ENCODE measurements around the gene PDE8A. TPM values are rescaled to one million over a fixed set of nuclear protein-coding genes. Genes with fewer than 3 reads are reported as not detected.

The PDE8A gene
- total and polyA plus RNA-seq, 2 experiments from 2014 or later: 5.6 to 7.5 TPM

DNA sequence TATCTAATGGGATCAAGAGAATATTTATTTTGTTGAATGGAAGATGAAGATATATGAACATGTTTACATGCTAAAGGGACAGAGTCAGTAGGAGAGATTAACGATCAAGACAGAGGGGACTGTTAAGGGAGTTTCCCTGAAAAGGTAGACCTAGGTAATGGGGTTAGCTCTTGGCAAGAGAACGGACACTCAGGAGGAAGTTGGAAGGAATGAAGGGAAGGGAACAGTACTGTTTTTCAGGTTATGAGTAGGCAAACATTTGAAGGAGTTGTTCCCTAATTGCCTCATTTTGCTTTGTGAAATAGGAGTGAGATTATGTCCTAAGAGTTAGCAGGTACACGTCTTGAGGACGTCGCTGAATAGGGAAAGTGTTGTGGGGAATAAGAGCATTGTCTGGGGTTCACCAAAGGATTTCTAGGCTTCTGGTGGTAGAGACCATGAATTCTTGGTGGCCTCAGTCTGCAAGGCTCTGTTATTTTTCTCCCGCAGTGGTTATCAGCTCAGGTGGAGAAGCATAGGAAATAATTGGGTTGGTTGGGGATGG, 41.3 kb downstream of the PDE8A start:
- Histone ChIP-seq H4K20me1 (replicated peaks; ENCODE audit: insufficient read depth) (no peaks in the 10 kb centered on the region), H3K4me3 (no peak overlapping the region), H2AFZ (no peak overlapping the region), H3K27ac (ENCODE audit: low read depth) (no peak overlapping the region), H3K4me2 (no peak overlapping the region), H3K79me2 (replicated peaks; ENCODE audit: insufficient read depth) (peaks cover 27% of the 10 kb centered on the region), H3K4me1 (ENCODE audit: insufficient read depth) (peaks cover 19% of the 10 kb centered on the region; the same call in 1 of the 2 replicates), H3K27me3 (ENCODE audit: insufficient read depth) (no peaks in the 10 kb centered on the region), H3F3A (replicated peaks; ENCODE audit: low read depth) (no peaks in the 10 kb centered on the region), H3K36me3 (ENCODE audit: insufficient read depth) (no peaks in the 10 kb centered on the region), H3K9me2 (ENCODE audit: insufficient read depth) (no peaks in the 10 kb centered on the region)
- TF ChIP-seq, protein P1, sequence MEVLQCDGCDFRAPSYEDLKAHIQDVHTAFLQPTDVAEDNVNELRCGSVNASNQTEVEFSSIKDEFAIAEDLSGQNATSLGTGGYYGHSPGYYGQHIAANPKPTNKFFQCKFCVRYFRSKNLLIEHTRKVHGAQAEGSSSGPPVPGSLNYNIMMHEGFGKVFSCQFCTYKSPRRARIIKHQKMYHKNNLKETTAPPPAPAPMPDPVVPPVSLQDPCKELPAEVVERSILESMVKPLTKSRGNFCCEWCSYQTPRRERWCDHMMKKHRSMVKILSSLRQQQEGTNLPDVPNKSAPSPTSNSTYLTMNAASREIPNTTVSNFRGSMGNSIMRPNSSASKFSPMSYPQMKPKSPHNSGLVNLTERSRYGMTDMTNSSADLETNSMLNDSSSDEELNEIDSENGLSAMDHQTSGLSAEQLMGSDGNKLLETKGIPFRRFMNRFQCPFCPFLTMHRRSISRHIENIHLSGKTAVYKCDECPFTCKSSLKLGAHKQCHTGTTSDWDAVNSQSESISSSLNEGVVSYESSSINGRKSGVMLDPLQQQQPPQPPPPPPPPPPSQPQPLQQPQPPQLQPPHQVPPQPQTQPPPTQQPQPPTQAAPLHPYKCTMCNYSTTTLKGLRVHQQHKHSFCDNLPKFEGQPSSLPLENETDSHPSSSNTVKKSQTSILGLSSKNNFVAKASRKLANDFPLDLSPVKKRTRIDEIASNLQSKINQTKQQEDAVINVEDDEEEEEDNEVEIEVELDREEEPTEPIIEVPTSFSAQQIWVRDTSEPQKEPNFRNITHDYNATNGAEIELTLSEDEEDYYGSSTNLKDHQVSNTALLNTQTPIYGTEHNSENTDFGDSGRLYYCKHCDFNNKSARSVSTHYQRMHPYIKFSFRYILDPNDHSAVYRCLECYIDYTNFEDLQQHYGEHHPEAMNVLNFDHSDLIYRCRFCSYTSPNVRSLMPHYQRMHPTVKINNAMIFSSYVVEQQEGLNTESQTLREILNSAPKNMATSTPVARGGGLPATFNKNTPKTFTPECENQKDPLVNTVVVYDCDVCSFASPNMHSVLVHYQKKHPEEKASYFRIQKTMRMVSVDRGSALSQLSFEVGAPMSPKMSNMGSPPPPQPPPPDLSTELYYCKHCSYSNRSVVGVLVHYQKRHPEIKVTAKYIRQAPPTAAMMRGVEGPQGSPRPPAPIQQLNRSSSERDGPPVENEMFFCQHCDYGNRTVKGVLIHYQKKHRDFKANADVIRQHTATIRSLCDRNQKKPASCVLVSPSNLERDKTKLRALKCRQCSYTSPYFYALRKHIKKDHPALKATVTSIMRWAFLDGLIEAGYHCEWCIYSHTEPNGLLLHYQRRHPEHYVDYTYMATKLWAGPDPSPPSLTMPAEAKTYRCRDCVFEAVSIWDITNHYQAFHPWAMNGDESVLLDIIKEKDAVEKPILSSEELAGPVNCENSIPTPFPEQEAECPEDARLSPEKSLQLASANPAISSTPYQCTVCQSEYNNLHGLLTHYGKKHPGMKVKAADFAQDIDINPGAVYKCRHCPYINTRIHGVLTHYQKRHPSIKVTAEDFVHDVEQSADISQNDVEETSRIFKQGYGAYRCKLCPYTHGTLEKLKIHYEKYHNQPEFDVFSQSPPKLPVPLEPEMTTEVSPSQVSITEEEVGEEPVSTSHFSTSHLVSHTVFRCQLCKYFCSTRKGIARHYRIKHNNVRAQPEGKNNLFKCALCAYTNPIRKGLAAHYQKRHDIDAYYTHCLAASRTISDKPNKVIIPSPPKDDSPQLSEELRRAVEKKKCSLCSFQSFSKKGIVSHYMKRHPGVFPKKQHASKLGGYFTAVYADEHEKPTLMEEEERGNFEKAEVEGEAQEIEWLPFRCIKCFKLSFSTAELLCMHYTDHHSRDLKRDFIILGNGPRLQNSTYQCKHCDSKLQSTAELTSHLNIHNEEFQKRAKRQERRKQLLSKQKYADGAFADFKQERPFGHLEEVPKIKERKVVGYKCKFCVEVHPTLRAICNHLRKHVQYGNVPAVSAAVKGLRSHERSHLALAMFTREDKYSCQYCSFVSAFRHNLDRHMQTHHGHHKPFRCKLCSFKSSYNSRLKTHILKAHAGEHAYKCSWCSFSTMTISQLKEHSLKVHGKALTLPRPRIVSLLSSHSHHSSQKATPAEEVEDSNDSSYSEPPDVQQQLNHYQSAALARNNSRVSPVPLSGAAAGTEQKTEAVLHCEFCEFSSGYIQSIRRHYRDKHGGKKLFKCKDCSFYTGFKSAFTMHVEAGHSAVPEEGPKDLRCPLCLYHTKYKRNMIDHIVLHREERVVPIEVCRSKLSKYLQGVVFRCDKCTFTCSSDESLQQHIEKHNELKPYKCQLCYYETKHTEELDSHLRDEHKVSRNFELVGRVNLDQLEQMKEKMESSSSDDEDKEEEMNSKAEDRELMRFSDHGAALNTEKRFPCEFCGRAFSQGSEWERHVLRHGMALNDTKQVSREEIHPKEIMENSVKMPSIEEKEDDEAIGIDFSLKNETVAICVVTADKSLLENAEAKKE (CRISPR knock-in tag; IDR thresholded peaks at IDR 0.05): no peak
- no peak for TF ChIP-seq ZNF331 (CRISPR knock-in tag; IDR thresholded peaks at IDR 0.05; ENCODE audit: low read depth)
- TF ChIP-seq JUNB (IDR thresholded peaks at IDR 0.05; ENCODE audit: unreplicated experiment): no peak
- no peak for TF ChIP-seq EZH2phosphoT487 (IDR thresholded peaks at IDR 0.05; ENCODE audit: unreplicated experiment)
- TF ChIP-seq EZH2 (IDR thresholded peaks at IDR 0.05; ENCODE audit: low read depth, unreplicated experiment): no peak
- no peak for TF ChIP-seq CREB1 (CRISPR knock-in tag; IDR thresholded peaks at IDR 0.05; ENCODE audit: low read depth)
- no peak for TF ChIP-seq NANOG (IDR thresholded peaks at IDR 0.05; ENCODE audit: borderline replicate concordance)
- TF ChIP-seq STAT1 (IDR thresholded peaks at IDR 0.05; ENCODE audit: unreplicated experiment): no peak
- TF ChIP-seq, protein P2, sequence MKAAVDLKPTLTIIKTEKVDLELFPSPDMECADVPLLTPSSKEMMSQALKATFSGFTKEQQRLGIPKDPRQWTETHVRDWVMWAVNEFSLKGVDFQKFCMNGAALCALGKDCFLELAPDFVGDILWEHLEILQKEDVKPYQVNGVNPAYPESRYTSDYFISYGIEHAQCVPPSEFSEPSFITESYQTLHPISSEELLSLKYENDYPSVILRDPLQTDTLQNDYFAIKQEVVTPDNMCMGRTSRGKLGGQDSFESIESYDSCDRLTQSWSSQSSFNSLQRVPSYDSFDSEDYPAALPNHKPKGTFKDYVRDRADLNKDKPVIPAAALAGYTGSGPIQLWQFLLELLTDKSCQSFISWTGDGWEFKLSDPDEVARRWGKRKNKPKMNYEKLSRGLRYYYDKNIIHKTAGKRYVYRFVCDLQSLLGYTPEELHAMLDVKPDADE (IDR thresholded peaks at IDR 0.05): no peak
- no peak for TF ChIP-seq POLR2AphosphoS5 (IDR thresholded peaks at IDR 0.05; ENCODE audit: low read depth)
- TF ChIP-seq, protein P3, sequence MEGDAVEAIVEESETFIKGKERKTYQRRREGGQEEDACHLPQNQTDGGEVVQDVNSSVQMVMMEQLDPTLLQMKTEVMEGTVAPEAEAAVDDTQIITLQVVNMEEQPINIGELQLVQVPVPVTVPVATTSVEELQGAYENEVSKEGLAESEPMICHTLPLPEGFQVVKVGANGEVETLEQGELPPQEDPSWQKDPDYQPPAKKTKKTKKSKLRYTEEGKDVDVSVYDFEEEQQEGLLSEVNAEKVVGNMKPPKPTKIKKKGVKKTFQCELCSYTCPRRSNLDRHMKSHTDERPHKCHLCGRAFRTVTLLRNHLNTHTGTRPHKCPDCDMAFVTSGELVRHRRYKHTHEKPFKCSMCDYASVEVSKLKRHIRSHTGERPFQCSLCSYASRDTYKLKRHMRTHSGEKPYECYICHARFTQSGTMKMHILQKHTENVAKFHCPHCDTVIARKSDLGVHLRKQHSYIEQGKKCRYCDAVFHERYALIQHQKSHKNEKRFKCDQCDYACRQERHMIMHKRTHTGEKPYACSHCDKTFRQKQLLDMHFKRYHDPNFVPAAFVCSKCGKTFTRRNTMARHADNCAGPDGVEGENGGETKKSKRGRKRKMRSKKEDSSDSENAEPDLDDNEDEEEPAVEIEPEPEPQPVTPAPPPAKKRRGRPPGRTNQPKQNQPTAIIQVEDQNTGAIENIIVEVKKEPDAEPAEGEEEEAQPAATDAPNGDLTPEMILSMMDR (conservative IDR thresholded peaks at IDR 0.05; ENCODE audit: low read depth in 2 of 2): no peak
- H3K36me3 Mint-ChIP-seq (ENCODE audit: low read depth): no peaks in the 10 kb centered on the region
- ATAC-seq (no peak), DNase-seq (ENCODE audit: low spot score) (no peak)
- no peak overlapping the region for H3K27ac Mint-ChIP-seq
- H3K9me3 Mint-ChIP-seq: no peaks in the 10 kb centered on the region
- H3K27me3 Mint-ChIP-seq (ENCODE audit: insufficient read depth, low read depth, poor library complexity): peaks cover 1% of the 10 kb centered on the region
- no peak overlapping the region for H3K4me3 Mint-ChIP-seq
- peaks cover 18% of the 10 kb centered on the region; the same call in 2 of the 3 replicates for H3K4me1 Mint-ChIP-seq
